ENCODE results near the gene VPS26B. TPM values are rescaled to one million over a fixed set of nuclear protein-coding genes. Genes with fewer than 3 reads are reported as not detected.

Gene VPS26B
- total RNA-seq, 1 donor from 2014 or later: 46.6 TPM

GRCh38 chr11:134202661-134203060, 21.8 kb upstream of the VPS26B start:
- H4K20me1 ChIP-seq (ENCODE audit: insufficient read depth, low read length): no peaks in the 10 kb centered on the region
- TF ChIP-seq EZH2 (IDR thresholded peaks at IDR 0.05; ENCODE audit: insufficient read depth, low read length) (no peak), CTCF (IDR thresholded peaks at IDR 0.05; ENCODE audit: insufficient read depth, low read depth, low read length) (no peak)
- no peak overlapping the region for H3K27ac ChIP-seq (ENCODE audit: low read depth, low read length)
- Mint-ChIP-seq H3K27me3 (ENCODE audit: low read depth, unreplicated experiment) (no peaks in the 10 kb centered on the region), H3K27ac (ENCODE audit: unreplicated experiment) (no peak overlapping the region), H3K4me1 (ENCODE audit: low read depth, unreplicated experiment) (no peaks in the 10 kb centered on the region), H3K4me3 (ENCODE audit: unreplicated experiment) (no peak overlapping the region), H3K9me3 (ENCODE audit: unreplicated experiment) (no peaks in the 10 kb centered on the region), H3K36me3 (ENCODE audit: low read depth, unreplicated experiment) (peaks cover 7% of the 10 kb centered on the region)
- no peaks in the 10 kb centered on the region for H3K9me3 ChIP-seq (ENCODE audit: insufficient read depth, low read depth, low read length)
- H3K79me2 ChIP-seq (ENCODE audit: insufficient read depth, low read length): no peaks in the 10 kb centered on the region
- no peak overlapping the region for H3K4me2 ChIP-seq (ENCODE audit: low read length)
- H3K27me3 ChIP-seq (ENCODE audit: insufficient read depth, low read length): no peaks in the 10 kb centered on the region
- no peak overlapping the region for H3K4me3 ChIP-seq (ENCODE audit: insufficient read depth, low read depth, low read length)
- no peak overlapping the region for H2AFZ ChIP-seq (ENCODE audit: low read depth, low read length)
- DNase-seq (ENCODE audit: low read depth): no peak
- no peak overlapping the region for H3K9ac ChIP-seq (ENCODE audit: low read length)
- H3K4me1 ChIP-seq (ENCODE audit: insufficient read depth, low read length): no peaks in the 10 kb centered on the region
- H3K36me3 ChIP-seq (ENCODE audit: insufficient read depth, low read length): peaks cover 43% of the 10 kb centered on the region
- no peak for FAIRE-seq

- Histone ChIP-seq H3K9me3 (ENCODE audit: insufficient read depth, low read depth, low read length) (no peaks in the 10 kb centered on the region), H3K4me1 (ENCODE audit: insufficient read depth, low read length) (no peaks in the 10 kb centered on the region), H2AFZ (ENCODE audit: low read depth, low read length) (no peak overlapping the region), H3K79me2 (ENCODE audit: insufficient read depth, low read length) (no peaks in the 10 kb centered on the region), H3K4me3 (ENCODE audit: insufficient read depth, low read depth, low read length) (no peak overlapping the region), H3K27ac (ENCODE audit: low read depth, low read length) (no peak overlapping the region), H3K27me3 (ENCODE audit: insufficient read depth, low read length) (no peaks in the 10 kb centered on the region), H3K4me2 (ENCODE audit: low read length) (no peak overlapping the region), H3K9ac (ENCODE audit: low read length) (no peak overlapping the region), H4K20me1 (ENCODE audit: insufficient read depth, low read length) (no peaks in the 10 kb centered on the region), H3K36me3 (ENCODE audit: insufficient read depth, low read length) (peaks cover 36% of the 10 kb centered on the region)
- Mint-ChIP-seq H3K9me3 (ENCODE audit: unreplicated experiment) (no peaks in the 10 kb centered on the region), H3K36me3 (ENCODE audit: low read depth, unreplicated experiment) (peaks cover 9% of the 10 kb centered on the region), H3K4me1 (ENCODE audit: low read depth, unreplicated experiment) (no peaks in the 10 kb centered on the region), H3K4me3 (ENCODE audit: unreplicated experiment) (no peak overlapping the region), H3K27ac (ENCODE audit: unreplicated experiment) (no peak overlapping the region), H3K27me3 (ENCODE audit: low read depth, unreplicated experiment) (no peaks in the 10 kb centered on the region)
- no peak for FAIRE-seq
- TF ChIP-seq CTCF (IDR thresholded peaks at IDR 0.05; ENCODE audit: insufficient read depth, low read depth, low read length) (no peak), EZH2 (IDR thresholded peaks at IDR 0.05; ENCODE audit: insufficient read depth, low read length) (no peak)
- no peak for DNase-seq (ENCODE audit: low read depth)
These were observed 18.7 kb upstream of the VPS26B start for GRCh38 chr11:134205729-134206128.

GRCh38 chr11:134206185-134206584, 18.3 kb upstream of the VPS26B start:
- H3K36me3 Mint-ChIP-seq (ENCODE audit: low read depth, unreplicated experiment): peaks cover 11% of the 10 kb centered on the region
- H3K9ac ChIP-seq (ENCODE audit: low read length): no peak overlapping the region
- no peak overlapping the region for H3K4me2 ChIP-seq (ENCODE audit: low read length)
- no peaks in the 10 kb centered on the region for H3K4me1 ChIP-seq (ENCODE audit: insufficient read depth, low read length)
- no peak overlapping the region for H3K27ac ChIP-seq (ENCODE audit: low read depth, low read length)
- no peak overlapping the region for H3K4me3 Mint-ChIP-seq (ENCODE audit: unreplicated experiment)
- H3K9me3 Mint-ChIP-seq (ENCODE audit: unreplicated experiment): no peaks in the 10 kb centered on the region
- H3K4me1 Mint-ChIP-seq (ENCODE audit: low read depth, unreplicated experiment): no peaks in the 10 kb centered on the region
- H2AFZ ChIP-seq (ENCODE audit: low read depth, low read length): no peak overlapping the region
- peaks cover 4% of the 10 kb centered on the region for H3K79me2 ChIP-seq (ENCODE audit: insufficient read depth, low read length)
- no peaks in the 10 kb centered on the region for H4K20me1 ChIP-seq (ENCODE audit: insufficient read depth, low read length)
- H3K9me3 ChIP-seq (ENCODE audit: insufficient read depth, low read depth, low read length): no peaks in the 10 kb centered on the region
- H3K27me3 Mint-ChIP-seq (ENCODE audit: low read depth, unreplicated experiment): no peaks in the 10 kb centered on the region
- H3K36me3 ChIP-seq (ENCODE audit: insufficient read depth, low read length): peaks cover 36% of the 10 kb centered on the region
- no peak for TF ChIP-seq EZH2 (IDR thresholded peaks at IDR 0.05; ENCODE audit: insufficient read depth, low read length)
- no peak for TF ChIP-seq CTCF (IDR thresholded peaks at IDR 0.05; ENCODE audit: insufficient read depth, low read depth, low read length)
- no peak for FAIRE-seq
- no peak overlapping the region for H3K4me3 ChIP-seq (ENCODE audit: insufficient read depth, low read depth, low read length)
- no peaks in the 10 kb centered on the region for H3K27me3 ChIP-seq (ENCODE audit: insufficient read depth, low read length)
- no peak for DNase-seq (ENCODE audit: low read depth)
- no peak overlapping the region for H3K27ac Mint-ChIP-seq (ENCODE audit: unreplicated experiment)
